ENCODE measurements around the gene ZCCHC2.

The ZCCHC2 gene

GRCh38 chr18:62539284-62540165 is 16.7 kb downstream of the ZCCHC2 start:
- no peak for DNase-seq

GRCh38 chr18:62543021-62543420 is 20.2 kb downstream of the ZCCHC2 start:
- DNase-seq = no peak

- no peak for DNase-seq
These were observed 22.3 kb downstream of the ZCCHC2 start for GRCh38 chr18:62545098-62545497.

GRCh38 chr18:62549755-62550154 is 26.9 kb downstream of the ZCCHC2 start:
- DNase-seq = no peak

- DNase-seq = no peak
These were observed 27.9 kb downstream of the ZCCHC2 start for GRCh38 chr18:62550746-62551145.

GRCh38 chr18:62551972-62552513 is 29.2 kb downstream of the ZCCHC2 start:
- no peak for DNase-seq

- DNase-seq = no peak
These were observed 31.4 kb downstream of the ZCCHC2 start for GRCh38 chr18:62554061-62554815.

- no peak for DNase-seq
These were observed 32.3 kb downstream of the ZCCHC2 start for GRCh38 chr18:62555135-62555534.

GRCh38 chr18:62556397-62556796 is 33.6 kb downstream of the ZCCHC2 start:
- no peak for DNase-seq

- no peak for DNase-seq
These were observed 35.3 kb downstream of the ZCCHC2 start for GRCh38 chr18:62558015-62558663.

GRCh38 chr18:62564044-62564443 is 41.2 kb downstream of the ZCCHC2 start:
- DNase-seq = no peak

GRCh38 chr18:62566199-62566598 is 43.4 kb downstream of the ZCCHC2 start:
- no peak for DNase-seq

- no peak for DNase-seq
These were observed 44.0 kb downstream of the ZCCHC2 start for GRCh38 chr18:62566818-62567217.

- no peak for DNase-seq
These were observed 46.3 kb downstream of the ZCCHC2 start for GRCh38 chr18:62569081-62569655.

GRCh38 chr18:62571037-62571436 is 48.2 kb downstream of the ZCCHC2 start:
- DNase-seq = no peak

GRCh38 chr18:62571648-62572047 is 48.8 kb downstream of the ZCCHC2 start:
- DNase-seq = no peak

- no peak for DNase-seq
These were observed 49.6 kb downstream of the ZCCHC2 start for GRCh38 chr18:62572456-62572855.

GRCh38 chr18:62574776-62575175 is 52.0 kb downstream of the ZCCHC2 start:
- DNase-seq = no peak

- no peak for DNase-seq
These were observed 53.4 kb downstream of the ZCCHC2 start for GRCh38 chr18:62576271-62576670.

- no peak for DNase-seq
These were observed 54.2 kb downstream of the ZCCHC2 start for GRCh38 chr18:62576845-62577512.

- DNase-seq = no peak
These were observed 54.9 kb downstream of the ZCCHC2 start for GRCh38 chr18:62577765-62578164.

- DNase-seq = no peak
These were observed 56.2 kb downstream of the ZCCHC2 start for GRCh38 chr18:62578980-62579511.
